NCI-H2171 treated with DMSO at 0.1 percent for 48 hours (cell line): ENCODE data around the gene OMP.

Experiments
- DNase-seq: peaks from one replicate; lab custom pipeline; 2025; lab: John Stamatoyannopoulos, UW

Gene OMP

GRCh38 chr11:77069336-77069968 is 33.2 kb upstream of the OMP start:
- no peak for DNase-seq

GRCh38 chr11:77069969-77070582 is 32.6 kb upstream of the OMP start:
- no peak for DNase-seq

GRCh38 chr11:77071077-77071476 is 31.6 kb upstream of the OMP start:
- DNase-seq: no peak

GRCh38 chr11:77071671-77072605 is 30.7 kb upstream of the OMP start:
- DNase-seq: no peak

GRCh38 chr11:77072851-77073327 is 29.8 kb upstream of the OMP start:
- DNase-seq: no peak

- no peak for DNase-seq
Observed at GRCh38 chr11:77073328-77074001, 29.2 kb upstream of the OMP start.

GRCh38 chr11:77074205-77074604 is 28.4 kb upstream of the OMP start:
- DNase-seq: no peak

- no peak for DNase-seq
Observed at GRCh38 chr11:77074626-77075221, 27.9 kb upstream of the OMP start.

- no peak for DNase-seq
Observed at GRCh38 chr11:77075425-77075905, 27.2 kb upstream of the OMP start.

- DNase-seq: no peak
Observed at GRCh38 chr11:77079666-77080065, 23.0 kb upstream of the OMP start.

- no peak for DNase-seq
Observed at GRCh38 chr11:77080643-77081210, 21.9 kb upstream of the OMP start.

GRCh38 chr11:77081381-77081851 is 21.2 kb upstream of the OMP start:
- DNase-seq: no peak

GRCh38 chr11:77081976-77082836 is 20.4 kb upstream of the OMP start:
- DNase-seq: peak; percentile 78

- DNase-seq: no peak
Observed at GRCh38 chr11:77082838-77083565, 19.6 kb upstream of the OMP start.

- no peak for DNase-seq
Observed at GRCh38 chr11:77083566-77084245, 18.9 kb upstream of the OMP start.

GRCh38 chr11:77084581-77085191 is 18.0 kb upstream of the OMP start:
- no peak for DNase-seq

- DNase-seq: no peak
Observed at GRCh38 chr11:77085652-77086051, 17.0 kb upstream of the OMP start.
